Ramos (cell line): ENCODE data around the gene SIM1.
"Not testable (repeated sequence)": the region's sequence is repeated elsewhere in the genome, so short reads cannot be mapped to it uniquely, and the experiment has no call there.

Experiments used
- in situ Hi-C: fragments of 300-500 bp; cut with MboI; formaldehyde crosslinking; loops from one replicate; pipeline ENCODE4 v1.14.3; 2022; ENCODE audit warnings: low sequenced_read_pairs; ENCODE audit not compliant: unreplicated experiment

SIM1 gene

GRCh38 chr6:100372326-100373091 is 92.2 kb downstream of the SIM1 start:
- in situ Hi-C loops: no loop called here

GRCh38 chr6:100371591-100371990 is 93.1 kb downstream of the SIM1 start:
- in situ Hi-C loops: no loop called here

DNA sequence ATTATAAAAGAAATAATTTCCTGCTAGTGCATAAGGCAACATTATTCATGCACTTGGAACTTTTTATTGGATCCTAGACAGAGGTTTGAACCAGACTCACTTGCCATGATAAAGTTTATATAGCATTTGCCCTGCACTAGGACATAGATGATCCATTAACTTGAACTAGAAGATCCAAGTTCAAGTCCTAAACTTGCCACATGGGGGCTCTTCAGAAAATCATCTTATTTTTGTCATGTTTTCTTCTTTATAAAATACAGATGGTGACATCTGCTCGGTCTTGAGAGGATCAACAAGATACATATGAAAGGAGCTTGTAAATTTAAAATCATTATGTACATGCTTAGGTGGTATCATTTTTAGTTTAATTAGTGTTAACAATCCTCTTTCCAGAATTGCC is 94.5 kb downstream of the SIM1 start:
- in situ Hi-C loops: no loop called here

DNA sequence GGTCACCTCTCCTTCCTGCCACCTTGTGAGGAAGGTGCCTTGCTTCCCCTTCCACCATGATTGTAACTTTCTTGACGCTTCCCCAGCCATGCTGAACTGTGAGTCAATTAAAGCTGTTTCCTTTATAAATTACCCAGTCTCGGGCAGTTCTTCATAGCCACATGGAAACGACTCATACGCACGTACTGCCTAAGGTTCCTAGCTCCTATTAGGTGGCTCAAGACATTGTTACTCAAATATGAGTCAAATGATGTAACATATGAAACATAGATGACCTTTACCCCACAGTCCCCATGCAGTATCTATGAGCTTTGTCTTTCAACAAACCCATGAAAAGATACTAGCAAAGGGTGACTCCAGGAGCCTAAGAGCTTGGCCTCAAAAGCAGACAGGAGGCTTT is 98.3 kb downstream of the SIM1 start:
- in situ Hi-C loops: no loop called here

DNA sequence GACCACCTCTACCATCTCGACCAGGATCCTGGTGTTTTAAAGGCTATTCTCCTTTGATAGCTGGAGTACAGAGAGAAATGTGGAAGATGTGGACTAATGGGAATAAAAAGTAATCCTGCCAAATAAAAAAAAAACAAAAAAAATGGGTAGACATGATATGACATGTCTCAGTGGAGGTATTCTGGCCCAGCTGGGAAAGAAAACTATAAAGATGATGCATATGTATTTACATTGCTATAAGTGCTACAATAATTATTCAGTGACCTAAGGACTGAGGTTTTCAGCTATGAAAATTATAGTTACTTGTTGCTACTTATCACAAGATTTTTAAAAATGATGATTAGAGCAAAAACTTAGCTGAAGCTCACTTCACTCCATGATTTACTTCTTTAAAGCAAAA is 101.1 kb downstream of the SIM1 start:
- in situ Hi-C loops: no loop called here

DNA sequence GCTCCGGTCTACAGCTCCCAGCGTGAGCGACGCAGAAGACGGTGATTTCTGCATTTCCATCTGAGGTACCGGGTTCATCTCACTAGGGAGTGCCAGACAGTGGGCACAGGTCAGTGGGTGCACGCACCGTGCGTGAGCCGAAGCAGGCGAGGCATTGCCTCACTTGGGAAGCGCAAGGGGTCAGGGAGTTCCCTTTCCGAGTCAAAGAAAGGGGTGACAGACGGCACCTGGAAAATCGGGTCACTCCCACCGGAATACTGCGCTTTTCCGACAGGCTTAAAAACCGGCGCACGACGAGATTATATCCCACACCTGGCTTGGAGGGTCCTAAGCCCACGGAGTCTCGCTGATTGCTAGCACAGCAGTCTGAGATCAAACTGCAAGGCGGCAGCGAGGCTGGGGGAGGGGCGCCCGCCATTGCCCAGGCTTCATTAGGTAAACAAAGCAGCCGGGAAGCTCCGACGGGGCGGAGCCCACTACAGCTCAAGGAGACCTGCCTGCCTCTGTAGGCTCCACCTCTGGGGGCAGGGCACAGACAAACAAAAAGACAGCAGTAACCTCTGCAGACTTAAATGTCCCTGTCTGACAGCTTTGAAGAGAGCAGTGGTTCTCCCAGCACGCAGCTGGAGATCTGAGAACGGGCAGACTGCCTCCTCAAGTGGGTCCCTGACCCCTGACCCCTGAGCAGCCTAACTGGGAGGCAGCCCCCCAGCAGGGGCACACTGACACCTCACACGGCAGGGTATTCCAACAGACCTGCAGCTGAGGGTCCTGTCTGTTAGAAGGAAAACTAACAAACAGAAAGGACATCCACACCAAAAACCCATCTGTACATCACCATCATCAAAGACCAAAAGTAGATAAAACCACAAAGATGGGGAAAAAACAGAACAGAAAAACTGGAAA is 109.7 kb downstream of the SIM1 start:
- in situ Hi-C loops: not testable (repeated sequence)

- in situ Hi-C loops: no loop called here
These were observed 111.3 kb downstream of the SIM1 start for GRCh38 chr6:100353276-100354015.

DNA sequence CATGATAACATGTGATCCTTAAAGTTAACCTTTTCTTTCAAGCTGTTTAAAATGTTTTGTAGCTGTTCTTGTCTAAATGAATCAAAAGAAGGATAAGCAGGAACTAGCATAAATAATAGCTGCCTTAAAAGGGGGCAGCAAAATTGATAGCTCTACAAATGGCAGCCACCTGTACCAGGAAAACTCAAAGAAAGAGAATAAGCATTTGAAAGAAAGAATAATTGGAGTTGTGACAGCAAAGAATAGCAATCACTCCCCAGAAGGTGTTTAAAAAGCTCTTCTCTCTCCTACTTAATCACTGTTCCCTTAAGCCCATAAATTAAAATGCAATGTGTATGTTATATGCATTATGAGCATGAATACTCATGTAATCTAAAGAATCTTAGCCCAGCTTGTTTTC is 114.6 kb downstream of the SIM1 start:
- in situ Hi-C loops: no loop called here

DNA sequence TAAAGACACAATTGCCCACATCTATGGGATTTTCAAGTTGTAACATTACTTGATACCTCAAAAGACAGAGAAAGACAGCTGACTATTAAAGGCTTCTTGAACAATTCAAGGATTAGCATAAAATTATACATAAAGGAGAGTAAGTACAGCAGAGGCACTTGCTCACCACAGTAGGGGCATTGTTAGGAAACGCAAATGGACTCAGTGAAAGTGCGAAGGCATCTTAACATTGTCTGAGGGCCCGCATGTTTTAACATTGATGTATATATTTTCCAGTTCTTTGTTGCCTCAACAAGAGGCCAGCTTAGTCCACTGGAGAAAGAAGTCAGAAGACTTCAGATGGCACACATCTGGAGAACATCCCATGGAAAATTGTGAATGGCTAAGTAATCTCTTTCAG is 115.4 kb downstream of the SIM1 start:
- in situ Hi-C loops: no loop called here

DNA sequence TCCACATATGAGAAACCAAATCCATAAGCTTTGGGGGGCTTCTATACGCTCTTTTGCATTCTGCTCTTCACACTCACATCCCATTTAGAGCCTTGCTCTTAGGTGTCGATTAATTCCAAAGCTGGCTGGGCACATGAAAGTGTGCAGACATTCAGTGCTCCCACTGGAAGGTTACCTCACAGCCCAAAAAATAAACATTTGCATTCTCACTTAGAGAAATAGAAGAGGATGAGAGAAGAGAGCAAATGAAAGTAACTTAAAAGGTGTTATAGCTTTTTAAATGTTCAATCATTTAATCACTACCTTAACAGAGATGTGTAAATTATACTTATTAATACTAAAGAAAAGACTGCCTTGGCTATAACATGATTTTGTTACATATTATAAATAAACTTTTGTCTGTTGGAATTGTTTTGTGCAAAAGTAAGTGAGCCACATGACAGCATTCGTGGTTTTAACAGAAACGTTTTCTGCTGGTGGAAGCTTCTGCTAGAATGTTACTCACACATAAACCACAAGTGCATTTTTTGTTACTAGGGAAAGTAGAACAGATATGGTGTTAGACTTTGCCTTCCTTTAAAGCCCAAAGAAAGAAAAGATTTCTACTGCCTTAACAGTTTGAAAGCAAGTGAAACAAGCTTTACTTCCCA is 116.7 kb downstream of the SIM1 start:
- in situ Hi-C loops: no loop called here

GRCh38 chr6:100346828-100347227 is 117.9 kb downstream of the SIM1 start:
- in situ Hi-C loops: no loop called here

GRCh38 chr6:100346203-100346602 is 118.5 kb downstream of the SIM1 start:
- in situ Hi-C loops: no loop called here

- in situ Hi-C loops: no loop called here
These were observed 120.0 kb downstream of the SIM1 start for GRCh38 chr6:100344761-100345160.

DNA sequence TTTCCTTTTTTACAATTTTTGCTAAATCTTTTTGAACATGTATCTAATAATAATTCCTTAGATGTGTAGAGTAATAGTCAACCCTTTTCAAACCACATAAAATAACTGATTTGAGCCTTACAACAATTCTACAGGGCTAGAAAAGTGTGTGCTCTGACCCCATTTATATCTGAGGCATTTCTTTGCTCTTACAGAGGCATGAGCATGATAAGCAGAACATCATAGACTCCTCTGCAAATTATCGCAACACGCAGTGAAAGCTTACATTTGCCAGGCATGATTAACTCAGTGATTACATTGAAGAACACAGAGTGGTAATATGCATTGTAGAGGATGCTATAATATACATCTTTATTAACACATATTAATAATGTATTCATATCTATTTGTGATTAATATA is 120.4 kb downstream of the SIM1 start:
- in situ Hi-C loops: no loop called here

DNA sequence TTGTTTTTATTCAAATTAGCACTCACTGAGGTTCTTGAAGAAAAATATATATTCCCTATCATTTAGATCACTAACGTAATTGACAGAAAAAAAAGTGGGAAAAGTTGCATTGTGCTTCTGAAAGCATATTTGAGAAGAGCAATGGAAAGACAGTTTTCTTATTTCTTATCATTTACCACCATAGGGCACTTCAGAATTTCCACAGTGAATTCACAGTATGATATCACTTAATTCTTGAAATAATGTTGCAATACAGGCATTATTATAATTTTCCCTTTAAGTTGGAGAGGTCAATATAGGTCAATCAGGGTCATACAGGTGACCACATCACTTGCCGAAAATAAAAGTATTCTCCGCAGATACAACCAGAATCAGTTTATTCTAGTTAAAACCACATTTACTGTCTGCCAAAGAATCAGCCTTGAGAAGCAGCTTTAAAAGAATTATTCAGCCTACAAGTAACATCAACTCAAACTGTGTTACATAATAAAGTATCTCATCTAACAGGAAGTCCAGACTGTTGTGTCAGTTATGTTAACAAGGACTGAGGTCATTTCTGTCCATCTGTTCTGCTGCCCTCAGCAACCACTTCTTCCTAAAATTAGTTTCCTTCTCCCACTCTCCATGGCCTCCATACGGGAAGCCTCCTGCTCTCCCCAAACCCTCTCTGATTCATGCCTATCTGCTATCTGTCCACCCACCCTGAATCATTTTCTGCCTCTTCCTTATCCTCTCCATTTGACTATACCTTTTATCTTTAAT is 121.2 kb downstream of the SIM1 start:
- in situ Hi-C loops: no loop called here

GRCh38 chr6:100342830-100343229 is 121.9 kb downstream of the SIM1 start:
- in situ Hi-C loops: no loop called here

DNA sequence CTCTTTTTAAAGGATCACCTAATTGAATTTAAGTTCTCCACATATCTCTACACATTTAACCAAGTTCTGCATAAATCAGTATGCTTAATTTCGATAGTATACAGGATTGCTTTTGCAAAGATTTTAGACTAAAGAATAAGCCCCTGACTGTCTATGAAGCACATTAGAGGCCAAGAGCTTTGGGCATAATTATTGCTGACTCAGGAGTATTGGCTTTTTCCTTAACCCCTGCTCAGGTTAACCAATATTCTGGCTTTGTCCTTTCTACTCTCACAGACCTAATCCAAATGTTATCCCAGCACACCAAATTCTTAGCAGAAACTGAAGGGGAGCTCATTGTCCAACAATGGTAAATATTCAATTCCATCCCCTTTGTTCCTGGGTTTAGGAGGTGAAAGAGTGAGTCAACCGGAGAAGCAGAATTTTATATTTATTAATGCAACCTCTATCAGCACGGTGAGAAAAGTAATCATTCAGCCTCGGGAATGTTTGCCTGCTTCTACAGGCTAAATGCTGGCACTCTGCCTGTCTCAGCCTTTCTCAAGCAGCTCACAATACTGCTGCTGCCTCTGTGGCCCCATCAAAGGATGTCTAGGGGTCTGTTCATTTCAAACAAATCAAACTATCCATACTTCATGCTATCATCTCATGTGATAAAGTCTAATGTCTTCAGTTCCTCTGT is 125.0 kb downstream of the SIM1 start:
- in situ Hi-C loops: no loop called here

- in situ Hi-C loops: no loop called here
These were observed 126.6 kb downstream of the SIM1 start for GRCh38 chr6:100338090-100338489.

GRCh38 chr6:100336876-100337275 is 127.8 kb downstream of the SIM1 start:
- in situ Hi-C loops: no loop called here
